Peyer's patch (tissue), 4 donors: ENCODE measurements around the gene ASB10. TPM values are rescaled to one million over a fixed set of nuclear protein-coding genes. Genes with fewer than 3 reads are reported as not detected.

Experiments used
- DNase-seq, 3 donors: peaks; one replicate each; pipeline ENCODE4 v3.0.0-alpha.2; 2017 to 2019
- H3K27ac ChIP-seq, 4 donors: fragments of 200-600 bp; sonication (generic); one replicate each; pipeline ENCODE4 v1.5.1; 2016 to 2019
- H3K27me3 ChIP-seq, 2 donors: fragments of 200-600 bp; sonication (generic); one replicate each; pipeline ENCODE4 v1.5.1; 2019
- H3K36me3 ChIP-seq, 3 donors: fragments of 200-600 bp; sonication (generic); one replicate each; pipeline ENCODE4 v1.5.1; 2016 to 2019
- H3K4me1 ChIP-seq, 4 donors: fragments of 200-600 bp; sonication (generic); one replicate each; pipeline ENCODE4 v1.5.1; 2016 to 2019
- H3K4me3 ChIP-seq, 4 donors: fragments of 200-600 bp; sonication (generic); 1 replicate in 3 of 4; 2 replicates in 1 of 4; pipeline ENCODE4 v1.5.1; 2016 to 2019; ENCODE audit warnings: mild to moderate bottlenecking in 1 of 4
- H3K9me3 ChIP-seq, 4 donors: fragments of 200-600 bp; sonication (generic); one replicate each; pipeline ENCODE4 v1.5.1; 2016 to 2019; ENCODE audit warnings: mild to moderate bottlenecking in 1 of 4
- CTCF ChIP-seq, 6 experiments: fragments of 450-650 bp in 4 of 6; fragments of 200-600 bp in 2 of 6; sonication (generic) in 1 of 6; IDR thresholded peaks; one replicate each; pipeline ENCODE4 v1.5.1; 2017 to 2019; ENCODE audit warnings: antibody characterized with exemption in 6 of 6, mild to moderate bottlenecking in 3 of 6, moderate library complexity in 1 of 6
- POLR2A ChIP-seq, 2 donors: fragments of 450-650 bp; IDR thresholded peaks; one replicate each; pipeline ENCODE4 v1.5.1; 2017; ENCODE audit warnings: antibody characterized with exemption in 2 of 2, mild to moderate bottlenecking in 2 of 2, moderate library complexity in 2 of 2
- total RNA-seq, 4 donors: library from RNA; depleted of rRNA; stranded (reverse); fragments of >200 nt; gene quantifications; one replicate each; pipeline ENCODE4 v1.1.0, GENCODE V29; 2016

The ASB10 gene
- total RNA-seq, 4 donors from 2014 or later, result not detected

DNA sequence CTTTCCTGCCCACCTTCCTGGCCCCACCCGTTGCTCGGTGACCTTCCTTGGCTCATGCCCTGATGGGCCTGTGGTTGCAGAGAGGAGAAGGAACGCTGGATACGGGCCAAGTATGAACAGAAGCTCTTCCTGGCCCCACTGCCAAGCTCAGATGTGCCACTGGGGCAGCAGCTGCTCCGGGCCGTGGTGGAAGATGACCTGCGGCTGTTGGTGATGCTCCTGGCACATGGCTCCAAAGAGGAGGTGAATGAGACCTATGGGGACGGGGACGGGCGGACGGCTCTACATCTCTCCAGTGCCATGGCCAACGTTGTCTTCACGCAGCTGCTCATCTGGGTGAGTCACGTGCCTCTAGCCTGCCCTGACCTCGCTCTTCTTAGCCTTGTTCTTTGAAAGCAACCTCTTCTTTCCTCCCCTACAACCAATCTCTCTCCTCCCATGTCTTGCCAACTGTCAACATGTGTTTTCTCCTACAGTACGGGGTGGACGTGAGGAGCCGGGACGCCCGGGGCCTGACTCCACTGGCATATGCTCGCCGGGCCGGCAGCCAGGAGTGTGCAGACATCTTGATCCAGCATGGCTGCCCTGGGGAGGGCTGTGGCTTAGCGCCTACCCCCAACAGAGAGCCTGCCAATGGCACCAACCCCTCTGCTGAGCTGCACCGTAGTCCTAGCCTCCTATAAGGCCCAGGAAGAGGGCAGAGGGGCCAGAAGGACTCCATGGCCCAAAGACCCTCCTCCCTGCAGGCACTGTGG lies 43.6 kb downstream of the ASB10 start:
- H3K36me3 ChIP-seq, result peaks cover 0 to 49% (median 0%) of the 10 kb centered on the region in 3 donors
- peak in 1 of 3 donors; percentile 40 for DNase-seq
- no peaks in the 10 kb centered on the region for H3K27me3 ChIP-seq
- H3K9me3 ChIP-seq, result no peaks in the 10 kb centered on the region
- no peaks in the 10 kb centered on the region for H3K4me1 ChIP-seq
- H3K4me3 ChIP-seq, result no peak overlapping the region
- H3K27ac ChIP-seq, result no peak overlapping the region
- TF ChIP-seq CTCF (IDR thresholded peaks at IDR 0.05) (no peak), POLR2A (IDR thresholded peaks at IDR 0.05) (no peak)

GRCh38 chr7:151142686-151143040 lies 44.4 kb downstream of the ASB10 start:
- no peak overlapping the region for H3K4me3 ChIP-seq
- no peaks in the 10 kb centered on the region for H3K9me3 ChIP-seq
- peak in 1 of 3 donors; percentile 34 for DNase-seq
- peaks cover 0 to 53% (median 0%) of the 10 kb centered on the region in 3 donors for H3K36me3 ChIP-seq
- H3K27me3 ChIP-seq, result no peaks in the 10 kb centered on the region
- no peaks in the 10 kb centered on the region for H3K4me1 ChIP-seq
- H3K27ac ChIP-seq, result no peak overlapping the region
- TF ChIP-seq POLR2A (IDR thresholded peaks at IDR 0.05) (no peak), CTCF (IDR thresholded peaks at IDR 0.05) (no peak)

- Histone ChIP-seq H3K36me3 (peaks cover 0 to 54% (median 0%) of the 10 kb centered on the region in 3 donors), H3K9me3 (no peaks in the 10 kb centered on the region), H3K27ac (no peak overlapping the region), H3K4me3 (no peak overlapping the region), H3K4me1 (no peaks in the 10 kb centered on the region), H3K27me3 (no peaks in the 10 kb centered on the region)
- TF ChIP-seq CTCF (IDR thresholded peaks at IDR 0.05), result no peak
- TF ChIP-seq POLR2A (IDR thresholded peaks at IDR 0.05), result no peak
- peak in 1 of 3 donors; percentile 42 for DNase-seq
Observed at GRCh38 chr7:151141855-151142685, 45.0 kb downstream of the ASB10 start.

- Histone ChIP-seq H3K27ac (no peak overlapping the region), H3K27me3 (no peaks in the 10 kb centered on the region), H3K4me1 (no peaks in the 10 kb centered on the region), H3K36me3 (peaks cover 0 to 54% (median 0%) of the 10 kb centered on the region in 3 donors), H3K9me3 (no peaks in the 10 kb centered on the region), H3K4me3 (no peak overlapping the region)
- TF ChIP-seq CTCF (IDR thresholded peaks at IDR 0.05), result no peak
- no peak for TF ChIP-seq POLR2A (IDR thresholded peaks at IDR 0.05)
- DNase-seq, result peak in 1 of 3 donors; percentile 31
Observed at GRCh38 chr7:151141311-151141854, 45.7 kb downstream of the ASB10 start.

GRCh38 chr7:151140826-151141225 lies 46.2 kb downstream of the ASB10 start:
- Histone ChIP-seq H3K27ac (no peak overlapping the region), H3K4me1 (no peaks in the 10 kb centered on the region), H3K27me3 (no peaks in the 10 kb centered on the region), H3K9me3 (no peaks in the 10 kb centered on the region), H3K36me3 (peaks cover 0 to 60% (median 0%) of the 10 kb centered on the region in 3 donors), H3K4me3 (no peak overlapping the region)
- DNase-seq, result peak in 1 of 3 donors; percentile 41
- TF ChIP-seq POLR2A (IDR thresholded peaks at IDR 0.05) (no peak), CTCF (IDR thresholded peaks at IDR 0.05) (no peak)
